Measurements from ENCODE around the gene ESR2.

The ESR2 gene

GRCh38 chr14:64209444-64210131 is 84.6 kb downstream of the ESR2 start:
- H3F3A ChIP-seq (ENCODE audit: control insufficient read depth, insufficient read depth), result peaks cover 9% of the 10 kb centered on the region; the same call in 1 of the 2 replicates

GRCh38 chr14:64208981-64209380 is 85.2 kb downstream of the ESR2 start:
- Histone ChIP-seq H3K4me2 (ENCODE audit: low read length) (no peak overlapping the region), H3K4me3 (ENCODE audit: low read length) (no peak overlapping the region), H3K9me2 (replicated peaks; ENCODE audit: control insufficient read depth, low read length) (no peaks in the 10 kb centered on the region), H4K20me1 (ENCODE audit: control insufficient read depth, insufficient read depth, low read depth, low read length) (no peaks in the 10 kb centered on the region), H3F3A (ENCODE audit: control insufficient read depth, insufficient read depth) (peaks cover 9% of the 10 kb centered on the region; the same call in 1 of the 2 replicates), H3K36me3 (ENCODE audit: control insufficient read depth, low read length) (peaks cover 97% of the 10 kb centered on the region), H3K9me3 (ENCODE audit: control insufficient read depth, insufficient read depth, low read length) (no peaks in the 10 kb centered on the region), H3K4me1 (ENCODE audit: control insufficient read depth, low read length) (peaks cover 4% of the 10 kb centered on the region), H3K27ac (ENCODE audit: low read depth, low read length) (no peak overlapping the region), H3K27me3 (ENCODE audit: control insufficient read depth, low read length) (no peaks in the 10 kb centered on the region), H3K79me2 (ENCODE audit: control insufficient read depth, low read length) (no peaks in the 10 kb centered on the region)
- TF ChIP-seq CTCF (IDR thresholded peaks at IDR 0.05; ENCODE audit: low read depth, low read length, poor library complexity, severe bottlenecking) (no peak), EZH2phosphoT487 (IDR thresholded peaks at IDR 0.05; ENCODE audit: borderline replicate concordance, low read length) (no peak)

More at GRCh38 chr14:64209444-64210131, 84.6 kb downstream of the ESR2 start:
- Histone ChIP-seq H3K4me2 (ENCODE audit: low read length) (no peak overlapping the region), H3K79me2 (ENCODE audit: control insufficient read depth, low read length) (no peaks in the 10 kb centered on the region), H3K9me3 (ENCODE audit: control insufficient read depth, insufficient read depth, low read length) (no peaks in the 10 kb centered on the region), H3K27ac (ENCODE audit: low read depth, low read length) (no peak overlapping the region), H3K27me3 (ENCODE audit: control insufficient read depth, low read length) (no peaks in the 10 kb centered on the region), H3K9me2 (replicated peaks; ENCODE audit: control insufficient read depth, low read length) (no peaks in the 10 kb centered on the region), H3K4me1 (ENCODE audit: control insufficient read depth, low read length) (peaks cover 10% of the 10 kb centered on the region), H3K36me3 (ENCODE audit: control insufficient read depth, low read length) (peaks cover 97% of the 10 kb centered on the region), H3K4me3 (ENCODE audit: low read length) (no peak overlapping the region), H4K20me1 (ENCODE audit: control insufficient read depth, insufficient read depth, low read depth, low read length) (no peaks in the 10 kb centered on the region)
- TF ChIP-seq CTCF (IDR thresholded peaks at IDR 0.05; ENCODE audit: low read depth, low read length, poor library complexity, severe bottlenecking) (no peak), EZH2phosphoT487 (IDR thresholded peaks at IDR 0.05; ENCODE audit: borderline replicate concordance, low read length) (no peak)

- H3K27ac ChIP-seq (ENCODE audit: low read depth, low read length), result no peak overlapping the region
- TF ChIP-seq CTCF (IDR thresholded peaks at IDR 0.05; ENCODE audit: low read depth, low read length, poor library complexity, severe bottlenecking), result no peak
- TF ChIP-seq EZH2phosphoT487 (IDR thresholded peaks at IDR 0.05; ENCODE audit: borderline replicate concordance, low read length), result no peak
- peaks cover 9% of the 10 kb centered on the region; the same call in 1 of the 2 replicates for H3F3A ChIP-seq (ENCODE audit: control insufficient read depth, insufficient read depth)
- no peak overlapping the region for H3K4me3 ChIP-seq (ENCODE audit: low read length)
- H3K9me3 ChIP-seq (ENCODE audit: control insufficient read depth, insufficient read depth, low read length), result no peaks in the 10 kb centered on the region
- no peaks in the 10 kb centered on the region for H3K4me1 ChIP-seq (ENCODE audit: control insufficient read depth, low read length)
- H3K79me2 ChIP-seq (ENCODE audit: control insufficient read depth, low read length), result no peaks in the 10 kb centered on the region
- no peaks in the 10 kb centered on the region for H4K20me1 ChIP-seq (ENCODE audit: control insufficient read depth, insufficient read depth, low read depth, low read length)
- H3K9me2 ChIP-seq (replicated peaks; ENCODE audit: control insufficient read depth, low read length), result no peaks in the 10 kb centered on the region
- no peak overlapping the region for H3K4me2 ChIP-seq (ENCODE audit: low read length)
- peaks cover 97% of the 10 kb centered on the region for H3K36me3 ChIP-seq (ENCODE audit: control insufficient read depth, low read length)
- H3K27me3 ChIP-seq (ENCODE audit: control insufficient read depth, low read length), result no peaks in the 10 kb centered on the region
These were observed 85.9 kb downstream of the ESR2 start for GRCh38 chr14:64208261-64208660.

All from DOHH2 (cell line).